Activated T-helper 1 cell treated with anti-CD3 and anti-CD28 coated beads, Interleukin-2, amount 50 U/mL, for 16 hours (primary cell): ENCODE results near the gene PRKCI.
"Not testable (repeated sequence)": the region's sequence is repeated elsewhere in the genome, so short reads cannot be mapped to it uniquely, and the experiment has no call there.

Source experiments
- DNase-seq, 2 donors: peaks; one replicate each; pipeline ENCODE4 v3.0.0-alpha.2; 2020; ENCODE audit warnings: low read depth in 1 of 2, low spot score in 1 of 2

The PRKCI gene

GRCh38 chr3:170222647-170223541 is 670 bp downstream of the PRKCI start:
- peak; percentile 6 to 12 for DNase-seq

GRCh38 chr3:170225166-170225565 is 2.9 kb downstream of the PRKCI start:
- no peak for DNase-seq

GRCh38 chr3:170226426-170226960 is 4.3 kb downstream of the PRKCI start:
- DNase-seq = no peak

DNA sequence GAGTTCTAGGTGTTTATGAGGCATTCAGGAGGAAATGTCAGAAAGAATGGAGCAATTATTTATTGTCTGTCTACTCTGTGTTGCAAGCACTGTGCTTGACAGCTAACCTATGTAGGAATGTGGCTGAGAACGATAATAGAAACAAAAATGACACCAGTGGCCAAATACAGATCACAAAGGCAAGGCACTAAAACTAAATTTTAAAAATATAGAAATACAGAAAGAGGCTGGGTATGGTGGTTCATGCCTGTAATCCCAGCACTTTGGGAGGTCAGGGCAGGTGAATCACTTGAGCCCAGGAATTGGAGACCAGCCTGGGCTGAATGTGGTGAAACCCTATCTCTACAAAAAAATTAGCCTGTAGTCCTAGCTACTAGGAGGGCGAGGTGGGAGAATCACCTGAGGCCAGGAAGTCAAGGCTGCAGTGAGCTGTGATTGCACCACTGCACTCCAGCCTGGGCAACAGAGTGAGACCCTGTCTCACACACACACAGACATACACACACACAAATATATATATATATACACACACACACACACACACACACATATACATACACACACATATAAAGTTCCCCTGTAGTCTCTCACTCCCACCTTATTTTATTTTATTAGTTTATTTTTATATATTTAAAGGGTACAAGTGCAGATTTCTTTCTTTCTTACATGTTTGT is 6.0 kb downstream of the PRKCI start:
- no peak for DNase-seq

DNA sequence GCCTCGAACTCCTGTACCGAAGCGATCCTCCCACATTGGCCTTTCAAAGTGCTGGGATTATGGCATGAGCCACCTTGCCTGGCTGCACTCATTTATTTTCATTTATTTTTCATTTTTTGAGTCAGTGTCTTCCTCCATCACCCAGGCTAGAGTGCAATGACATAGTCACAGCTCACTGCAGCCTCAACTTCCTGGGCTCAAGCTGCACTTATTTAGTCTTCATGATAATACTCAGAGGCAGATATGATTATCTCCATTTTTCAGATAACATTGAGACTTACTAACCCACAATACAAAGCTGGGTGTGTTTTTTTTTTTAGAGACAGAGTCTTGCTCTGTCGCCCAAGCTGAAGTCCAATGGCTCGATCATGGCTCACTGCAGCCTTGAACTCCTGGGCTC is 10.0 kb downstream of the PRKCI start:
- no peak for DNase-seq

- no peak for DNase-seq
These were observed 11.3 kb downstream of the PRKCI start for GRCh38 chr3:170233530-170233929.

DNA sequence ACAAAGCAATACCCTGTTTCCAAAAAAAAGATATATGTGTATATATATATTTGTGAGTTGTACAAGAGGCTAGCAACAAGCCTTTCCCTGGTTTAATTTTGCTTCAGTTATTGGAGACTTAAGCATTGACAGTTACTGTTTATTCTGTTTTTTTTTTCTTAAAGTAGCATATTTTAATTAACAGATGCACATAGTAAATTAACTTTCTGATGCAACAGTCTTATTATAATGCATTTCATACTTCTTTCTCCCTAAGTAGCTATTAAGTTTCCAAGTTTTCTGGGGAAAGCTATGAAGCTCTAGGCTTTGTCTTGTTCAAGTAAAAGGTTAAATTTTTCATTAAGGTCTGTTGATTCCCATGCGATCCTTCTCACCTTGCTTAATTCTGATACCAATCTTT is 17.9 kb downstream of the PRKCI start:
- DNase-seq = no peak

DNA sequence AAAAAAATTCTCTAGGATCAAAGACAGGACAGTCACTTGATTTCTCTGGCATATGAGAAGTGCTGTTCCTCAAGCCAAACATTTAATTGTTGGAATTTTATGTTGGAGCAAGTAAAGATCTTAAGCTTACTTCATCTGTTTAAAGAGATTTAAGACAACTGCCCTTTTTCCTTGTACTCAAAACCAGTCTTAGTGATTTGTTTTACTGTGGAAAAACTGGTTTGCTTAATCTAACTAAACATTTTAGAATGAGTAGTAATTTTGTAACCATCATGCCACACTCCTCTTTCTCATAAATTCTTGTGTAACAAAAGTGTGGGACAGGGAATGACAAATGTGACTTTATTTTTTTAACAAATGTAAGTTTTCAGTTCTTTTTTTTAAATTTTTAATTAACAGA is 18.4 kb downstream of the PRKCI start:
- no peak for DNase-seq

DNA sequence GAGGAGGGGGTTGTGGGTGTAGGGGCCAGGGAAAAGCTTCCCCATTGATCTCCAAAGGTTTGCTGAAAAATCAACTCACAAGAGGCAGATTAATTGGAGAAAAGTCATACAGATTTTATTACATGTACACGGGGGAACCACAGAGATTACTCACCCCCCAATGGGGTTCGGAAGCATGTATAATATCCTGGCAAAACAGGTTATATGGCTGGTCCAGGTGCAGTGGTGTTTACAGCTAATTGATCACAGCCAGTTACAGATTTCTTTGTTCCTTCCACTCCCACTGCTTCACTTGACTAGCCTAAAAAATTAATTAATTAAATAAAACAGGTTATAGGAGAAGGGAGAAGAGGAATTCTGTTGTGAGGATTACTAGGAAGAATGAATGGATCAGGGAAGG is 22.4 kb downstream of the PRKCI start:
- no peak for DNase-seq

DNA sequence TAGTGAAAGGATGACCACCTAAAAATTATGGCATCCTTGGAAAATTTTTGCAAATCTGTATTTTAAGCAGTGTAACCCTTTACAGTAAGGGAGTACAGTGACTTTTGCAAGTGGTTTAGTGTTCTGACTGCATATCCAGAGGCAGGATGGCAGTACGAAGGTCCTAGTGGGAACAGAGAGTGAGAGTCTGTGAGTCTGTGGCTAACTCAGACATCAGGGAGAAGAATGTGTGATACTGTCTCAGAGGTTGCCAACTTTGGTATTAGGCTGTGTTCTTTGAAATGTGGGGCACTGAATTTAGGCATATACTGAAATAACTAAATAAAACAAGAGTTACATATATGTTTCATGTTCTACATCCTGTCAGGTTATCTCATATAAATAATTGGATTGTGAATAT is 25.7 kb downstream of the PRKCI start:
- no peak for DNase-seq

GRCh38 chr3:170256597-170256996 is 34.4 kb downstream of the PRKCI start:
- no peak for DNase-seq

GRCh38 chr3:170257145-170257544 is 34.9 kb downstream of the PRKCI start:
- DNase-seq = no peak

GRCh38 chr3:170258105-170258487 is 35.9 kb downstream of the PRKCI start:
- no peak for DNase-seq

DNA sequence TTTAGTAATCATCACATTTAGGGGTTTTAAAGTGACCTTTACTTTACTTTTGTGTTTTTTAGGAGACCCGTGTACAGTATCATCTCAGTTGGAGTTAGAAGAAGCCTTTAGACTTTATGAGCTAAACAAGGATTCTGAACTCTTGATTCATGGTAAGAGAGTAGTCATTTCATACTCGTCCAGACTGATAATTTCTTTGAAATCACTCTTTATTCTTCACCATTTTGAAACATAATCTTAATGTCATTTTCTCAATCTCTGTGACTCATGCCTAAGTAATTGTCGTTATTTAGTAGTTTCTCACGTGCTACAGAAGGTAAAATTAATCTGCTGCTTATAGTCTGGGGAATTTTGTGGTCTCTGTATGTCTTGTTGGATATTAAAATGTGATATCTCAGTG is 37.7 kb downstream of the PRKCI start:
- no peak for DNase-seq

GRCh38 chr3:170267793-170268192 is 45.6 kb downstream of the PRKCI start:
- DNase-seq = no peak

DNA sequence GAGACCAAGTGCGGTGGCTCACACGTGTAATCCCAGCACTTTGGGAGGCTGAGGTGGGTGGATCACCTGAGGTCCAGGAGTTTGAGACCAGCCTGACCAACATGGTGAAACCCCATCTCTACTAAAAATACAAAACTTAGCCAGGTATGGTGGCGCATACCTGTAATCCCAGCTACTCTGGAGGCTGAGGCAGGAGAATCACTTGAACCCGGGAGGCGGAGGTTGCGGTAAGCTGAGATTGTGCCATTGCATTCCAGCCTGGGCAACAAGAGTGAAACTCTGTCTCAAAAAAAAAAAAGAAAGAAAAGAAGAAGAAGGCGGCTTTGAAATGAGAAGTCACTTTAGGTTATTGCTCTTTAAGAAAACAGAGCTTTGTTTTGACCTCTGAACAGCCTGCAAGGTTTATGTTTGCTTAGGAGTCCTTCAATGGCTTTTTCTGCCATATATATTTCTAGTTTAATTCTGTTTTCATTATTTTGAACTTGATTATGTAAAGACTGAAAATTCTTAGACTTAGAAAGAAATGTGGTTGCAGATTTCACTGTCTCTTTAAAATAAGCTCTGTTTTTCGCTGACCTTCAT is 47.5 kb downstream of the PRKCI start:
- DNase-seq = not testable (repeated sequence)

DNA sequence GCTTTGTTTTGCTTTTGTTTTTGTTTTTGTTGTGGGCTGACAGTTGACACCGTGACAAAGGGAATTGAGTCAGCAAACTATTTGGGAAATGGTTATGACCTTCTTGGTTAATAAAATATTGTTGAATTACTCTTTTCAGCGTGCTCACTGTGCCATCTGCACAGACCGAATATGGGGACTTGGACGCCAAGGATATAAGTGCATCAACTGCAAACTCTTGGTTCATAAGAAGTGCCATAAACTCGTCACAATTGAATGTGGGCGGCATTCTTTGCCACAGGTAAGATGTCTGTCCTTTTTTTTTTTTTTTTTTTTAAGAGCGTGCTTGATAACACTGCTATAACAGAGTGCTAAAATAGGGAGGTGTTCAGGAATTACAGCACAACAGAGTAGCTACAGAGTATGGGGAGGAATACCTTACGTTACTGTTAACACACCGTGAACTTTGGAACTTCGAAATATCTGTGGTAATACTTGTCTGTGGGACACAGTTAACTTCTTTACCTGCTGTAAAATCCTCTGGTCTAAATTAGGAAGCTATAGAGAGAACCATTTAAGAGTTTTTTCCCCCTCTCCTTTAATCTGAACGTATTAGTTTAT is 48.2 kb downstream of the PRKCI start:
- DNase-seq = no peak

DNA sequence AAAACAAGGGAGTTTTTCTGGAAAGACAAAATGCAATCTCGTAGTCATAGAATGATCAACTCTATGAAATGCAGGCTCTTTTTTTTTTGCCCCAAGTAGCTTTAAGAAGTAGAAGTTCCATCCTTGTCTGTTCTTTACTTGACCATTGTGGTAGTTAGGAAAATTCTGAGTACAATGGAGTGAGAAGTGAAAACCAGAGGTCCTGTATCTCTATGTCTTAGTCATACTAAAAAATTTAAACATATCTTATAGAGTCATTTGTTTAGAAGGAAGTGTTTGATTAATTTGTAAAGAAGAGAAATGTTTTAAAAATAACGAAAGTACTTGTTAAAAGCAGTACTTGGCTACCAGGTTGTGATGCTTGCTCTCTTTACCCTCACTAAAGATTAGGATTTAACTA is 52.4 kb downstream of the PRKCI start:
- no peak for DNase-seq

DNA sequence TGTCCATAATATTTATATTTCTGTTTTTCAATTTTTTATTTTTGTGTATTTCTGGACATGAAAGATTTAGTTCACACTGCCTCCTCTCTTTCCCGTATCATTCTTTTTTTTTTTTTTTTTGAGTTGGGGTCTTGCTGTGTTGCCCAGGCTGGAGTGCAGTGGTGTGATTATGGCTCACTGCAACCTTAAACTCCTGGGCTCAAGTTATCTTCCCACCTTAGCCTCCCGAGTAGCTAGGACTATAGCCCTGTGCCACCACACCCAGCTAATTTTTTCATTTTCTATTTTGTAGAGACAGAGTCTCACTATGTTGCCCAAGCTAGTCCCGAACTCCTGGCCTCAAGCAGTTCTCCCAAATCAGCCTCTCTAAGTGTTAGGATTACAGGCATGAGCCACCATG is 53.6 kb downstream of the PRKCI start:
- no peak for DNase-seq

GRCh38 chr3:170277311-170277710 is 55.1 kb downstream of the PRKCI start:
- DNase-seq = not testable (repeated sequence)

DNA sequence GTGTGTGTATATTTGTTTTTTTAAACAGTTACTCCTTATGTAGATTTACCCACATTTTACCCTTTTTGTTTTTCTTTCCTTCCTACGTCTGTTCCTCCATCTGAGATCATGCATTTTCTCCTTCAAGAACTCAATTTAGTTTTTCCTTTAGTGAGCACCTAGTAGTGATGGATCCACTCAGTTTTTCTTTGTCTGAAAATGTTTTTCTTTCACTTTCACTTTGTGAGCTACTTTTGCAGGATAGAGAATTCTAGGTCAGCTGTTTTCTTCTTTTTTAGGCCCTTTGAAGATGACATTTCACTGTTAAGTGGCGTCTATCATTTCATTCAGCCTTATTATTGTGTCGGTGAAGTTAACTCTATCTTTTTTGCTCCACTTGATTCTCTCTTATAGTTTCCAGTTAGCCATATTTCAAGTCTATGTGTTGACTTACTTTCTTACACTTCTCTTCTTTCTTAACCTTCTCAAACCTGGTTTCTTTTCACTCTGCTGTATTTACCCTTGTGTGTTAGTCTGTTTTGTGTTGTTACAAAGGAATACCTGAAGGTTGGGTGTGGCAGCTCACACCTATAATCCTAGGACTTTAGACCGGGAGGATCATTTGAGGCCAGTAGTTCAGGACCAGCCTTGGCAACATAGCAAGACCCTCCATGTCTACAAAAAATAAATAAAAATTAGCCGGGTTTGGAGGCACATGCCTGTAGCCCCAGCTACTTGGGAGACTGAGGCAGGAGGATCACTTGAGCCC is 55.8 kb downstream of the PRKCI start:
- DNase-seq = no peak
